ENCODE results near the gene ZFP57.

The ZFP57 gene

DNA sequence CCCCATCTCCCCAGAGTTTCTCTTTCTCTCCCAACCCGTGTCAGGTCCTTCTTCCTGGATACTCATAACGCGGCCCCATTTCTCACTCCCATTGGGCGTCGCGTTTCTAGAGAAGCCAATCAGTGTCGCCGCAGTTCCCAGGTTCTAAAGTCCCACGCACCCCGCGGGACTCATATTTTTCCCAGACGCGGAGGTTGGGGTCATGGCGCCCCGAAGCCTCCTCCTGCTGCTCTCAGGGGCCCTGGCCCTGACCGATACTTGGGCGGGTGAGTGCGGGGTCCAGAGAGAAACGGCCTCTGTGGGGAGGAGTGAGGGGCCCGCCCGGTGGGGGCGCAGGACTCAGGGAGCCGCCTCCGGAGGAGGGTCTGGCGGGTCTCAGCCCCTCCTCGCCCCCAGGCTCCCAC lies 42.3 kb upstream of the ZFP57 start, which contains the start of gene HLA-F:
Gene HLA-F, plus strand, starts transcription at position 173 of the 404 bp plus-strand sequence. Its CDS starts 30 bp downstream, at position 203.
- Histone ChIP-seq H3K4me1 (ENCODE audit: control insufficient read depth, low read depth, low read length) (no peaks in the 10 kb centered on the region), H3K18ac (ENCODE audit: low read length) (no peak within 1 kb of the TSS), H3K9ac (ENCODE audit: low read length) (peak within 1 kb of the TSS; percentile 62), H2BK5ac (ENCODE audit: low read length) (no peak within 1 kb of the TSS), H2BK15ac (replicated peaks; ENCODE audit: low read depth) (no peak within 1 kb of the TSS), H3K36me3 (ENCODE audit: control insufficient read depth, insufficient read depth, low read length) (no peaks in the 10 kb centered on the region), H3K23ac (ENCODE audit: low read length) (no peak within 1 kb of the TSS), H3K4me2 (ENCODE audit: low read length) (peak within 1 kb of the TSS; percentile 94), H3K27ac (ENCODE audit: low read depth, low read length) (no peak within 1 kb of the TSS), H3K79me1 (ENCODE audit: low read length) (no peaks in the 10 kb centered on the region), H3K56ac (ENCODE audit: low read length) (peak within 1 kb of the TSS; percentile 83), H2BK120ac (ENCODE audit: low read depth, low read length) (no peak within 1 kb of the TSS), H2AK5ac (ENCODE audit: low read length) (no peak within 1 kb of the TSS), H4K8ac (ENCODE audit: low read depth, low read length) (no peak within 1 kb of the TSS), H3K27me3 (ENCODE audit: insufficient read depth, low read length, poor library complexity) (peaks cover 6% of the 10 kb centered on the region), H4K5ac (ENCODE audit: low read length) (no peak within 1 kb of the TSS), H3K4me3 (ENCODE audit: low read length) (peak within 1 kb of the TSS; percentile 54), H3K4ac (ENCODE audit: low read depth, low read length) (no peak within 1 kb of the TSS), H3K79me2 (ENCODE audit: control insufficient read depth, insufficient read depth, low read length) (no peaks in the 10 kb centered on the region)
- no CpG with 5 or more reads among the region's 26 CpGs for WGBS (ENCODE audit: extremely low coverage, insufficient coverage, low lambda C conversion rate)
- DNase-seq: peak; percentile 75

GRCh38 chr6:29720863-29721262 lies 39.9 kb upstream of the ZFP57 start:
- Histone ChIP-seq H3K27ac (ENCODE audit: low read depth, low read length) (no peak overlapping the region), H2BK120ac (ENCODE audit: low read depth, low read length) (no peak overlapping the region), H3K4me3 (ENCODE audit: low read length) (no peak overlapping the region), H3K18ac (ENCODE audit: low read length) (no peak overlapping the region), H3K27me3 (ENCODE audit: insufficient read depth, low read length, poor library complexity) (peaks cover 6% of the 10 kb centered on the region), H2AK5ac (ENCODE audit: low read length) (no peak overlapping the region), H3K79me1 (ENCODE audit: low read length) (no peaks in the 10 kb centered on the region), H2BK15ac (replicated peaks; ENCODE audit: low read depth) (no peak overlapping the region), H2BK5ac (ENCODE audit: low read length) (no peak overlapping the region), H3K56ac (ENCODE audit: low read length) (peak overlapping the region; percentile 15), H3K4me2 (ENCODE audit: low read length) (no peak overlapping the region), H3K4ac (ENCODE audit: low read depth, low read length) (no peak overlapping the region), H3K79me2 (ENCODE audit: control insufficient read depth, insufficient read depth, low read length) (no peaks in the 10 kb centered on the region), H3K23ac (ENCODE audit: low read length) (no peak overlapping the region), H3K36me3 (ENCODE audit: control insufficient read depth, insufficient read depth, low read length) (no peaks in the 10 kb centered on the region), H3K9ac (ENCODE audit: low read length) (no peak overlapping the region), H4K8ac (ENCODE audit: low read depth, low read length) (no peak overlapping the region), H4K5ac (ENCODE audit: low read length) (no peak overlapping the region), H3K4me1 (ENCODE audit: control insufficient read depth, low read depth, low read length) (no peaks in the 10 kb centered on the region)
- WGBS (ENCODE audit: extremely low coverage, insufficient coverage, low lambda C conversion rate): no CpG with 5 or more reads among the region's 2 CpGs
- peak; percentile 64 for DNase-seq

- Histone ChIP-seq H3K4me3 (ENCODE audit: low read length) (no peak overlapping the region), H2BK5ac (ENCODE audit: low read length) (no peak overlapping the region), H3K18ac (ENCODE audit: low read length) (no peak overlapping the region), H2BK120ac (ENCODE audit: low read depth, low read length) (no peak overlapping the region), H3K4me2 (ENCODE audit: low read length) (no peak overlapping the region), H3K36me3 (ENCODE audit: control insufficient read depth, insufficient read depth, low read length) (no peaks in the 10 kb centered on the region), H2BK15ac (replicated peaks; ENCODE audit: low read depth) (no peak overlapping the region), H3K79me1 (ENCODE audit: low read length) (no peaks in the 10 kb centered on the region), H3K9ac (ENCODE audit: low read length) (no peak overlapping the region), H3K23ac (ENCODE audit: low read length) (no peak overlapping the region), H2AK5ac (ENCODE audit: low read length) (no peak overlapping the region), H3K56ac (ENCODE audit: low read length) (no peak overlapping the region), H3K27ac (ENCODE audit: low read depth, low read length) (no peak overlapping the region), H3K4me1 (ENCODE audit: control insufficient read depth, low read depth, low read length) (no peaks in the 10 kb centered on the region), H4K8ac (ENCODE audit: low read depth, low read length) (no peak overlapping the region), H3K27me3 (ENCODE audit: insufficient read depth, low read length, poor library complexity) (no peaks in the 10 kb centered on the region), H3K79me2 (ENCODE audit: control insufficient read depth, insufficient read depth, low read length) (no peaks in the 10 kb centered on the region), H4K5ac (ENCODE audit: low read length) (no peak overlapping the region), H3K4ac (ENCODE audit: low read depth, low read length) (no peak overlapping the region)
- no CpG with 5 or more reads among the region's 8 CpGs for WGBS (ENCODE audit: extremely low coverage, insufficient coverage, low lambda C conversion rate)
- no peak for DNase-seq
Measured at GRCh38 chr6:29710281-29710941, 29.5 kb upstream of the ZFP57 start.

- WGBS (ENCODE audit: extremely low coverage, insufficient coverage, low lambda C conversion rate): no CpG with 5 or more reads among the region's 4 CpGs
- DNase-seq: no peak
- H3K79me2 ChIP-seq (ENCODE audit: control insufficient read depth, insufficient read depth, low read length): no peaks in the 10 kb centered on the region
- no peak overlapping the region for H3K9ac ChIP-seq (ENCODE audit: low read length)
- H3K4ac ChIP-seq (ENCODE audit: low read depth, low read length): no peak overlapping the region
- no peaks in the 10 kb centered on the region for H3K27me3 ChIP-seq (ENCODE audit: insufficient read depth, low read length, poor library complexity)
- no peak overlapping the region for H3K56ac ChIP-seq (ENCODE audit: low read length)
- H2BK120ac ChIP-seq (ENCODE audit: low read depth, low read length): no peak overlapping the region
- H4K8ac ChIP-seq (ENCODE audit: low read depth, low read length): no peak overlapping the region
- H4K5ac ChIP-seq (ENCODE audit: low read length): no peak overlapping the region
- no peaks in the 10 kb centered on the region for H3K36me3 ChIP-seq (ENCODE audit: control insufficient read depth, insufficient read depth, low read length)
- H3K4me1 ChIP-seq (ENCODE audit: control insufficient read depth, low read depth, low read length): no peaks in the 10 kb centered on the region
- no peak overlapping the region for H2AK5ac ChIP-seq (ENCODE audit: low read length)
- no peak overlapping the region for H3K4me2 ChIP-seq (ENCODE audit: low read length)
- no peak overlapping the region for H3K23ac ChIP-seq (ENCODE audit: low read length)
- H2BK5ac ChIP-seq (ENCODE audit: low read length): no peak overlapping the region
- H3K18ac ChIP-seq (ENCODE audit: low read length): no peak overlapping the region
- no peaks in the 10 kb centered on the region for H3K79me1 ChIP-seq (ENCODE audit: low read length)
- no peak overlapping the region for H3K27ac ChIP-seq (ENCODE audit: low read depth, low read length)
- H3K4me3 ChIP-seq (ENCODE audit: low read length): no peak overlapping the region
- no peak overlapping the region for H2BK15ac ChIP-seq (replicated peaks; ENCODE audit: low read depth)
Measured at GRCh38 chr6:29709188-29709587, 28.2 kb upstream of the ZFP57 start.

- Histone ChIP-seq H2BK15ac (replicated peaks; ENCODE audit: low read depth) (no peak overlapping the region), H2BK5ac (ENCODE audit: low read length) (no peak overlapping the region), H3K23ac (ENCODE audit: low read length) (no peak overlapping the region), H2AK5ac (ENCODE audit: low read length) (no peak overlapping the region), H3K4me3 (ENCODE audit: low read length) (no peak overlapping the region), H4K5ac (ENCODE audit: low read length) (no peak overlapping the region), H3K27ac (ENCODE audit: low read depth, low read length) (no peak overlapping the region), H2BK120ac (ENCODE audit: low read depth, low read length) (no peak overlapping the region), H3K36me3 (ENCODE audit: control insufficient read depth, insufficient read depth, low read length) (no peaks in the 10 kb centered on the region), H3K4ac (ENCODE audit: low read depth, low read length) (no peak overlapping the region), H3K56ac (ENCODE audit: low read length) (no peak overlapping the region), H3K79me1 (ENCODE audit: low read length) (no peaks in the 10 kb centered on the region), H3K4me1 (ENCODE audit: control insufficient read depth, low read depth, low read length) (no peaks in the 10 kb centered on the region), H3K4me2 (ENCODE audit: low read length) (no peak overlapping the region), H3K9ac (ENCODE audit: low read length) (no peak overlapping the region), H4K8ac (ENCODE audit: low read depth, low read length) (no peak overlapping the region), H3K18ac (ENCODE audit: low read length) (no peak overlapping the region), H3K79me2 (ENCODE audit: control insufficient read depth, insufficient read depth, low read length) (no peaks in the 10 kb centered on the region), H3K27me3 (ENCODE audit: insufficient read depth, low read length, poor library complexity) (no peaks in the 10 kb centered on the region)
- DNase-seq: no peak
- no CpG with 5 or more reads among the region's 11 CpGs for WGBS (ENCODE audit: extremely low coverage, insufficient coverage, low lambda C conversion rate)
Measured at GRCh38 chr6:29708432-29709179, 27.7 kb upstream of the ZFP57 start.
